T47D (cell line): ENCODE measurements around the gene SBNO2.

Experiments
- DNase-seq, 2 experiments: peaks; one replicate each; pipeline versions ENCODE4 v3.0.0 to v3.0.0-alpha.2; 2011 to 2012; ENCODE audit warnings: low read depth in 1 of 2, low spot score in 1 of 2
- JUND ChIP-seq: IDR thresholded peaks from 2 replicates; pipeline ENCODE4 v1.6.1; 2012; ENCODE audit warnings: low read depth
- in situ Hi-C: cut with HindIII; loops from 2 replicates; pipeline ENCODE4 v1.10.0; 2016; ENCODE audit warnings: low sequenced_read_pairs, low pct_unique_long_range_greater_than_20kb

SBNO2 gene

GRCh38 chr19:1081301-1082164 lies 92.5 kb downstream of the SBNO2 start:
- in situ Hi-C loops: no loop called here
- no peak for DNase-seq
- no peak for TF ChIP-seq JUND

GRCh38 chr19:1080360-1081161 lies 93.5 kb downstream of the SBNO2 start:
- no peak for DNase-seq
- TF ChIP-seq JUND: no peak
- in situ Hi-C loops: no loop called here

- in situ Hi-C loops: no loop called here
- TF ChIP-seq JUND: no peak
- no peak for DNase-seq
These were observed 94.4 kb downstream of the SBNO2 start for GRCh38 chr19:1079566-1080111.

GRCh38 chr19:1076951-1077350 lies 97.1 kb downstream of the SBNO2 start:
- in situ Hi-C loops: no loop called here
- TF ChIP-seq JUND: no peak
- no peak for DNase-seq

- no peak for DNase-seq
- no peak for TF ChIP-seq JUND
- in situ Hi-C loops: no loop called here
These were observed 98.1 kb downstream of the SBNO2 start for GRCh38 chr19:1076046-1076386.

GRCh38 chr19:1074544-1075283 lies 99.4 kb downstream of the SBNO2 start:
- in situ Hi-C loops: no loop called here
- peak; percentile 83 to 87 for DNase-seq
- no peak for TF ChIP-seq JUND

- DNase-seq: no peak
These were observed 100.0 kb downstream of the SBNO2 start for GRCh38 chr19:1073956-1074517.

GRCh38 chr19:1073063-1073955 lies 100.8 kb downstream of the SBNO2 start:
- DNase-seq: no peak
- TF ChIP-seq JUND: no peak
- in situ Hi-C loops: no loop called here

More at GRCh38 chr19:1073956-1074517, 100.0 kb downstream of the SBNO2 start:
- no peak for TF ChIP-seq JUND
- in situ Hi-C loops: no loop called here

- DNase-seq: no peak
These were observed 101.6 kb downstream of the SBNO2 start for GRCh38 chr19:1072371-1073015.

GRCh38 chr19:1070931-1071791 lies 102.9 kb downstream of the SBNO2 start:
- no peak for DNase-seq
- in situ Hi-C loops: no loop called here
- no peak for TF ChIP-seq JUND

More at GRCh38 chr19:1072371-1073015, 101.6 kb downstream of the SBNO2 start:
- in situ Hi-C loops: no loop called here
- no peak for TF ChIP-seq JUND

GRCh38 chr19:1070576-1070930 lies 103.5 kb downstream of the SBNO2 start:
- in situ Hi-C loops: no loop called here
- TF ChIP-seq JUND: no peak
- DNase-seq: no peak
